ENCODE results near the gene TSPAN14. TPM values are rescaled to one million over a fixed set of nuclear protein-coding genes. Genes with fewer than 3 reads are reported as not detected.

The TSPAN14 gene, protein sequence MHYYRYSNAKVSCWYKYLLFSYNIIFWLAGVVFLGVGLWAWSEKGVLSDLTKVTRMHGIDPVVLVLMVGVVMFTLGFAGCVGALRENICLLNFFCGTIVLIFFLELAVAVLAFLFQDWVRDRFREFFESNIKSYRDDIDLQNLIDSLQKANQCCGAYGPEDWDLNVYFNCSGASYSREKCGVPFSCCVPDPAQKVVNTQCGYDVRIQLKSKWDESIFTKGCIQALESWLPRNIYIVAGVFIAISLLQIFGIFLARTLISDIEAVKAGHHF
- 75.4 and 81.9 TPM in 2 replicates for total RNA-seq

DNA sequence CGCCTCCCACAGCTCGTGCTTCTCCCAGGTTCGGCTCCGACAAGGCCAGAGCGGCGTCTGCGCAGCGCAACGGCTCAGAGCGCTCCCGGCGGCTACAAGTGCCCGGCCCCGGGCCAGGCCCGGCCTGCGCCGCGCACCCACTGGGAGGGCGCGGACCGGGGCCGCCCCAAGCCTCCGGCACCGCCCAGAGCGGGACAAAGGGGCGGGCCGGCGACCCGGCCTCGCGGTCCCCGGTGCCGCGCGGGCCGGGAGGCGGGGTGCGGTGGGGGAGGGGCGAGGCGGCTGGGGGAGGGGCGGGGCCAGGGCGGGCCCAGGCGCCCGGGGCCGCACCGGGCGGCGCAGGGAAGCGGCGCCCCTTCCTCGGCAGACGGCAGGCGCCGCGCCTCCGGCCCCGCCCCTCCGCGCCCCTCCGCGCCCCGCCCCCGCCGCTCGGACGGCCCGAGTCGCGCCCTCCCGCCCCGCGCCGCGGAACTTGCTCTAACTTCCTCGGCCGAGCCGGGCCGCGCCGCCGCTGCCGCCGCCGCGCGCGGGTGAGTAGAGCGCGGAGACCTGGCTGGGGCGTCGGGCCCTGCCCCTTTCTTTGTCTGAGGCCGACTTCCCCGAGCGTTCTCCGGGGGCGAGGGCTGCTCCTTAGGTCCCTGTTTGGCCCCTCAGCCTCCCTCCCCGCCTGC lies at the start of gene TSPAN14:
TSS of gene TSPAN14 (plus strand) at position 469 of the 671 bp plus-strand sequence. CDS start 34,924 bp downstream, outside the sequence.
- DNase-seq (ENCODE audit: low spot score) = peak; percentile 73
- Mint-ChIP-seq H3K36me3 (ENCODE audit: low read depth) (peaks cover 9% of the 10 kb centered on the region), H3K4me1 (ENCODE audit: low read depth) (peaks cover 49% of the 10 kb centered on the region), H3K27me3 (ENCODE audit: insufficient read depth) (no peaks in the 10 kb centered on the region), H3K4me3 (peak within 1 kb of the TSS; percentile 98), H3K27ac (peak within 1 kb of the TSS; percentile 88), H3K9me3 (no peaks in the 10 kb centered on the region)
- intact Hi-C loops (cut with micrococcal nuclease) = loop anchor here (1.0 to 10.0 kb wide), 6 partner anchors 31 to 379 kb away; partner anchors contain the start of genes ANXA11, PRXL2A and TMEM254

DNA sequence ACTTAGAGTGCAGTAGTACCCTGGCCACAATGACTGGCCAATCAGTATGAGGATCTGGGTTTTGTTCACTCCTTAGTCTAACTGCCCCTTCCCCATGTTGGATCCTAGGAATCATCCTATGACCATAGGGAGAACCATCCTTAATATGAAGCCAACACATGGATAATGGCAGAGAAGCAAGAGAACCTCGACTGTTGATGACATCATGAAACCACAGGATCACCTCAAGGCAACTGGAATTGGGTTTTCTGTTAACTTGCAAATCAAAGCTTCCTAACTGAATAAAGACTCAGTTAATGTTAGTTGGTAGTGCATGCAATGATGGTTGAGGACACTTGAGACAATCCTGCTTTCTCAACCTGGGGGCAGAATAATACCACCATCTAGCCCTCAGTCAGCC lies 49.1 kb upstream of the TSPAN14 start:
- peaks cover 21% of the 10 kb centered on the region for H3K27me3 Mint-ChIP-seq (ENCODE audit: insufficient read depth)
- intact Hi-C loops (cut with micrococcal nuclease) = loop anchor here (5.0 kb wide), 1 partner anchor 198 kb away; the partner anchor contains the start of gene ANXA11
- H3K27ac Mint-ChIP-seq = no peak overlapping the region
- H3K4me3 Mint-ChIP-seq = no peak overlapping the region
- H3K9me3 Mint-ChIP-seq = no peaks in the 10 kb centered on the region
- DNase-seq (ENCODE audit: low spot score) = no peak
- no peaks in the 10 kb centered on the region for H3K36me3 Mint-ChIP-seq (ENCODE audit: low read depth)
- H3K4me1 Mint-ChIP-seq (ENCODE audit: low read depth) = peaks cover 9% of the 10 kb centered on the region

DNA sequence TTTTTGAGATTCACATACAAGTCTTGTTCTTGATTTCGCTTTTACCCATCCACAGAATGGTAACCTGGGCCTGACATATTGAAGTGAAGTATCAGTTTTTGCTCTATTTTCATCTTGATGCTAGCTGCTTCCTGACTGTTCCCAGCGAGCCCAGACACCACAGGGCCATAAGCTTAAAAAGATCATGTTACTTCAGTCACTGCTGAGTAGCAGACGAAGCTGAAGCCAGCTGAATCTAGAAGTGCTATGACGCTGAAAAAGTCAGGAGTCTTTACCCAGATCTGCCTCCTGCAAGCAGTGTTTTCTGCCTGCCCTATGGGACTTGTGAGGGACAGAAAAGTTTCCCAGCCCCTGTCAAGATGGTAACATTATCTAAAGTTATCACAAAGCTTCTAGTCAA lies 48.5 kb upstream of the TSPAN14 start:
- DNase-seq (ENCODE audit: low spot score) = no peak
- H3K4me3 Mint-ChIP-seq = no peak overlapping the region
- H3K27ac Mint-ChIP-seq = no peak overlapping the region
- intact Hi-C loops (cut with micrococcal nuclease) = loop anchor here (2.0 to 5.0 kb wide), 2 partner anchors 23 to 198 kb away; partner anchors contain the start of gene ANXA11
- H3K27me3 Mint-ChIP-seq (ENCODE audit: insufficient read depth) = peaks cover 20% of the 10 kb centered on the region
- peaks cover under 1% of the 10 kb centered on the region for H3K36me3 Mint-ChIP-seq (ENCODE audit: low read depth)
- H3K4me1 Mint-ChIP-seq (ENCODE audit: low read depth) = peaks cover 11% of the 10 kb centered on the region
- H3K9me3 Mint-ChIP-seq = no peaks in the 10 kb centered on the region

DNA sequence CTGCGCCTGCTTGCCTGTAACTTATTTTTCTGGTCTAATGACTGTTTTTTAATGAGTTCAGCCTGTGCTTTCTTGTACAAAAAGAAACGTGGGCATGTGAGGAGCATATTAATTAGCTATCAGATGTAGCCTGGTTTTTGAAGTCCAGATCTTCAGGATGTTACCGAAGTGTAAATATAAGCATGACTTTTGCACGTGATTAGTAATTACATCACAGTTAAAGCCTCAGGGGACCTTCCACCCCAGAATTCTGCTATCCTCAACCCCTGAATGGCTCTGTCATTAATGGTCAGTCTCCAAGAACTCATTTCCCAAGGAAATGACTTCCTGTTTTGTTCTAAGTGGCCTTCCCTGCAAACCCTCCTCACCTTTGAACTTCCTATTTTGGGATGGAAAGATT lies 47.9 kb upstream of the TSPAN14 start:
- DNase-seq (ENCODE audit: low spot score) = no peak
- intact Hi-C loops (cut with micrococcal nuclease) = loop anchor here (2.0 to 5.0 kb wide), 2 partner anchors 23 to 199 kb away; partner anchors contain the start of gene ANXA11
- peaks cover 20% of the 10 kb centered on the region for H3K27me3 Mint-ChIP-seq (ENCODE audit: insufficient read depth)
- H3K9me3 Mint-ChIP-seq = no peaks in the 10 kb centered on the region
- no peak overlapping the region for H3K4me3 Mint-ChIP-seq
- no peak overlapping the region for H3K27ac Mint-ChIP-seq
- H3K4me1 Mint-ChIP-seq (ENCODE audit: low read depth) = peaks cover 15% of the 10 kb centered on the region
- peaks cover 3% of the 10 kb centered on the region for H3K36me3 Mint-ChIP-seq (ENCODE audit: low read depth)

DNA sequence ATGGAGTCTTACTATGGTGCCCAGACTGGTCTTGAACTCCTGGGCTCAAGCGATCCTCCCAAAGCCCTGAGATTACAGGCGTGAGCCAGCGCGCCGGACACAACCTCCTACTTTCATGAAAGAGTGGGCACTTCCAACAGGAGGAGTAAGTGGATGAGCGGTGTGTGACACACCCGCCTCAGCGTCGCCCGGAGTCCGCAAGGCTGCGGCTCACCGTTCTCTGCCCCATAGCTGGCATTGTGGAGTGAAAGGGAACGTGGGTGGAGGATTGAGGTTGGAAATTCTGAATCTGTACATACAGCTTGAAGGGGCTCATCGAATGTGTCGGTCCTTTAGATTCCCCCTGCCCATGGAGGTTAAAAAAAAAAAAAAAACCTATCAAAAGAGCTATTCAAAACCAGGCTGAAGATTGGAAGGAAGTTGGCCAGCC lies 46.3 kb upstream of the TSPAN14 start:
- H3K4me1 Mint-ChIP-seq (ENCODE audit: low read depth) = peaks cover 22% of the 10 kb centered on the region
- peak overlapping the region; percentile 93 for H3K27ac Mint-ChIP-seq
- peaks cover 20% of the 10 kb centered on the region for H3K27me3 Mint-ChIP-seq (ENCODE audit: insufficient read depth)
- no peaks in the 10 kb centered on the region for H3K9me3 Mint-ChIP-seq
- peaks cover 3% of the 10 kb centered on the region for H3K36me3 Mint-ChIP-seq (ENCODE audit: low read depth)
- DNase-seq (ENCODE audit: low spot score) = peak; percentile 16
- intact Hi-C loops (cut with micrococcal nuclease) = loop anchor here (1.0 to 5.0 kb wide), 4 partner anchors 25 to 201 kb away; partner anchors contain the start of gene ANXA11
- H3K4me3 Mint-ChIP-seq = peak overlapping the region; percentile 89

DNA sequence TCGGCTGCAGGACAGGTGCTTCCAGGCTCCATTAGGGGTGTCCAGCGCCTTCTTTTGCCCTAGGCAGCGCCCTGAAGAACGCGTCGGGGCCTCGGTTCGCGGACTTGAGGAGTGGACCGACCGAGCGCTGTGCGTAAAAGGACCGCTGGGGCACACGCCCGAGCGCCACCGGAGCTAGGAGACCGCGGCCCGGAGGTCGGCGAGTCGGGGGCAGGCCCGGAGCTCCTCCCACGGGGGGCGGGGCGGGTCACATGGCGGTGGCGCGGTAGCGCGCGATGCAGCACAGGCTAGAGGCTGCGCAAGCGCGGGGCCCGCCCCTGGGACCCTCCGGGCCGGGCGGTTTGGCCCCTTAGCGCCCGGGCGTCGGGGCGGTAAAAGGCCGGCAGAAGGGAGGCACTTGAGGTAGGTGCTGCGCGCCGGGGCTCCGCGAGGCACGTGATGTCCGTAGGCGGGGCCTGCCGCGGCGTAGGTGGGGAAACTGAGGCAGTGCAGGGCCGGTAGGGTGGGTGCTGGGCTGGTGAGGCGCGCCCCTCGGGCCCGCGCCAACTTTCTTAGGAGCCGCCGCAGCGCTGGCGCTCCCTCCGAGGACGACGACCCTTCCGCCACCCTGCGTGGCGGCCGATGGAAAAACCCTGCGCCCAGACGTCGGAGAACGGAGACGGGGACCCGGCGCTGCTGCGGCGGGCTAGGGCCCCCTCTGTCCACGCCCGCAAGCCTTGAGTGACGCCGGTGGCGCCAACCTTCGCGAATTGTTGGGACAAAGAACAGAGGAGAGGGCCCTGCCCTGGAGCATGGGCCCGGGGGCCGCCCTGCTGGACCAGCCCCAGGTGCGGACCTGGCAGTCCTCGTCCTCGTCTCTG lies 45.6 kb upstream of the TSPAN14 start, which contains the start of gene PRXL2A:
TSS of gene PRXL2A (plus strand) at position 310 of the 860 bp plus-strand sequence. CDS start 11,917 bp downstream, outside the sequence.
- H3K4me3 Mint-ChIP-seq = peak within 1 kb of the TSS; percentile 89
- peaks cover 20% of the 10 kb centered on the region for H3K27me3 Mint-ChIP-seq (ENCODE audit: insufficient read depth)
- peaks cover 28% of the 10 kb centered on the region for H3K4me1 Mint-ChIP-seq (ENCODE audit: low read depth)
- peak within 1 kb of the TSS; percentile 93 for H3K27ac Mint-ChIP-seq
- DNase-seq (ENCODE audit: low spot score) = peak; percentile 81
- no peaks in the 10 kb centered on the region for H3K9me3 Mint-ChIP-seq
- H3K36me3 Mint-ChIP-seq (ENCODE audit: low read depth) = peaks cover 3% of the 10 kb centered on the region
- intact Hi-C loops (cut with micrococcal nuclease) = loop anchor here (1.0 to 5.0 kb wide), 3 partner anchors 36 to 201 kb away; partner anchors contain the start of gene ANXA11

DNA sequence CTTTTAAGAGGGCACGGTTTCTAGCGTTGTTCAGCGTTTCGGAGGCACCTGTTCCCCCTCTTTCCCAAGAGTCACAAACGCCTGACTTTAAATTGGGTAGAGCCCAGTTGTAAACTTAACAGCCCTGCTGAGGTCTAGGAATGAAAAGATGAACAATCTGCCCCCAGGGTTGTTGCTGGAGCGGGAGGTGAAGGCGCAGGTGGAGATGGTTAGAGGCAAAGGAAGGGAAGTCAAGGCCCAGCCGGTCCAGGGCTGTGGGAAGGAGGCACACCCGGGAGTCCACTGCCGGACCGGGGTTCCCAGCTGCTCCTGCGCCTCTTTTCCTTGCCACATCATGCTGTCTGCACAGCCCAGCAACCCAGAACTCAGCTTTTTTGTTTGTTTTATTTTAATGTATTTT lies 45.0 kb upstream of the TSPAN14 start:
- Mint-ChIP-seq H3K4me3 (peak overlapping the region; percentile 70), H3K27ac (no peak overlapping the region), H3K36me3 (ENCODE audit: low read depth) (peaks cover 3% of the 10 kb centered on the region), H3K27me3 (ENCODE audit: insufficient read depth) (peaks cover 20% of the 10 kb centered on the region), H3K9me3 (no peaks in the 10 kb centered on the region), H3K4me1 (ENCODE audit: low read depth) (peaks cover 30% of the 10 kb centered on the region)
- intact Hi-C loops (cut with micrococcal nuclease) = loop anchor here (2.0 to 5.0 kb wide), 2 partner anchors 36 to 202 kb away; partner anchors contain the start of gene ANXA11
- no peak for DNase-seq (ENCODE audit: low spot score)

DNA sequence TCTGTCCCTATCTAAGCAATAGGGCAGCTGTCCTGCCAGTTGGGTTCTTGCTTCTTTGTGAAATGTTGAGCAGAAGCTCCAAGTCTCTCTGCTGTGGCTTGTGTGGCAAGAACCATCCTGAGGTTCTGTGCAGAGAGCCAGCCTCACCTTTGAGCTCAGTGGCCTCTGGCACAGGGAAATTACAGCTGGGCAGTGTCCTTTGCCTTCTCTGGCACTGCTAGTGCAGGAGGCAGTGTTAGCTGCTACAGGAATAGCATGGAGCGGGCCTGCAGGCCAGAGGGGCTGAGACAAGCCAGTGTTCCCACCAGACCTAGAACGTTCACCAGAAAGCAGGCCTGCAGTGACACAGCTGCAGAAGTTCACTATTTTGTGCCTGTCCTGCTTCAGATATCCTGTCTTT lies 44.0 kb upstream of the TSPAN14 start:
- no peak overlapping the region for H3K27ac Mint-ChIP-seq
- H3K4me3 Mint-ChIP-seq = peak overlapping the region; percentile 70
- H3K9me3 Mint-ChIP-seq = no peaks in the 10 kb centered on the region
- H3K36me3 Mint-ChIP-seq (ENCODE audit: low read depth) = peaks cover 3% of the 10 kb centered on the region
- intact Hi-C loops (cut with micrococcal nuclease) = no loop called here
- H3K27me3 Mint-ChIP-seq (ENCODE audit: insufficient read depth) = peaks cover 18% of the 10 kb centered on the region
- DNase-seq (ENCODE audit: low spot score) = no peak
- H3K4me1 Mint-ChIP-seq (ENCODE audit: low read depth) = peaks cover 30% of the 10 kb centered on the region

DNA sequence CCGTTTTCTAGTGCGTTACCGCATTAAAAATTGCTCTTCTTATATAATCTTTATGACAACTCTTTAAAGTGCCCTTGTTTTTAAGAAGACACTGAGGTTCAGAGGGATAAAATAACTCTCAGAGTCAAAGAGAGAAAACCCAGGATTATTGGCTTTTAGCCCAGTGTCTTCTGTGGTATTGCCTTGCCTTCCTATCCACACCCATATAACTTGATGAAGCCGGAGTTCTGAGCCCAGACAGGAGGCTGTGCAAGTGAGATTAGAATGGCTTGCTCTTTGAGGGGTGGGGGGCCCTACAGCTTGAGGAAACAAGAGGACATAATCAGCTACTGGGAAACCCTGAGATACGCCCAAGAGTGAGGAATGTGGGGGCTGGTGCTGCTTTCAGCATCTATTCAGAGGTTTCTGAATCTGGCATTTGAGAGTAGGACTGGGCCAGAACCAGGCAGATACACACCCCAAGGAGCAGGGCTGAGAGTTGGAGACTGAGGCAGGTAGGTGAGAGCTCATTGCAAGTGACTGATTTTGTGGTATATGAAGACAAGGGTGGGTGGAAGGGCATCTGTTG lies 43.4 kb upstream of the TSPAN14 start:
- no peak overlapping the region for H3K27ac Mint-ChIP-seq
- intact Hi-C loops (cut with micrococcal nuclease) = no loop called here
- H3K36me3 Mint-ChIP-seq (ENCODE audit: low read depth) = peaks cover 3% of the 10 kb centered on the region
- H3K27me3 Mint-ChIP-seq (ENCODE audit: insufficient read depth) = peaks cover 13% of the 10 kb centered on the region
- DNase-seq (ENCODE audit: low spot score) = no peak
- H3K4me3 Mint-ChIP-seq = no peak overlapping the region
- peaks cover 30% of the 10 kb centered on the region for H3K4me1 Mint-ChIP-seq (ENCODE audit: low read depth)
- H3K9me3 Mint-ChIP-seq = no peaks in the 10 kb centered on the region

DNA sequence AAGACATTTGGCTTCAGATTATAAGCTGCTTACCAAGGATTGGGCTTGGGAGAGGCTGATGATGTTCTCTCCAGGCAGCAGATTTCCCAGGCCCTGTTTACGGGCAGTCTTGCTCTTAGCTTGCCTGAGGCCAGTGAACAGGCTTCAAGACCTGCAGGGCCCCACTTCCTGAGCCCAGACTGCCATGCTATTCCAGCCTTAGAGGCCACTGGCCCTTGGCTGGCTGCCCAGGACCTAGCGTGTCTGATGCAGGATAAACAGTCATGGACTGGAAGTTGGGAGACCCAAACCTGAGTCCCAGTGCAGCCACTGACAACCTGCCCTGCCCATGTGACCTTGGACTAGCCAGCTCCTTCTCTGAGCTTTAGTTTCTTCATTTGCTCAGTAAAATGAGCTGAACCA lies 42.8 kb upstream of the TSPAN14 start:
- DNase-seq (ENCODE audit: low spot score) = no peak
- peaks cover 3% of the 10 kb centered on the region for H3K36me3 Mint-ChIP-seq (ENCODE audit: low read depth)
- no peak overlapping the region for H3K27ac Mint-ChIP-seq
- peaks cover 9% of the 10 kb centered on the region for H3K27me3 Mint-ChIP-seq (ENCODE audit: insufficient read depth)
- intact Hi-C loops (cut with micrococcal nuclease) = no loop called here
- no peaks in the 10 kb centered on the region for H3K9me3 Mint-ChIP-seq
- H3K4me3 Mint-ChIP-seq = no peak overlapping the region
- H3K4me1 Mint-ChIP-seq (ENCODE audit: low read depth) = peaks cover 30% of the 10 kb centered on the region

DNA sequence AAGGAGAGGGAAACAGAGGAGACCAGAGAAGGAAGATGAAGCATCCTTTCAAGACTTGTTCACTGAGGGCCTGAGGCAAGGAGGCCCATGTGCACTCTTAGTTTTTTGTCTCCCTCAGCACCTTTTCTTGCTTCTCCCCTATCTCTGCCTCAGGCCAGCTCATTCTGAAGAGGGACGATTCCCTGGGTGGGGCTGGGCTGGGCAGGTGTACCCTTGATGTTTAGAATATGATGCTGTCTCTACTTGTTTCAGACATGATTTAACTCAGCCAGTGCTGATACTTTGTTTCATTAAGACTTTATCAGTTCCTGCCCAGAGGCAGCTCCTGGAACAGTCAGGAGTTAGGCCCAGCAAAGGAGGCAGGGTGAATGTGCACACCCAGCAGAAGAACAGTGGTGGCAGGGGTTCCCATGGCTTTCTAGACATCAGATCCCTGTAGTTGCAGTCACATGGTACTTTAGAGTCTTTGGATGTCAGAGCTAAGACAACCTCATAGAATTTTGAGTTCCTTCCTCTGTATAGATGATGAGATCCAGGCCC lies 42.4 kb upstream of the TSPAN14 start:
- no peak for DNase-seq (ENCODE audit: low spot score)
- Mint-ChIP-seq H3K4me3 (no peak overlapping the region), H3K36me3 (ENCODE audit: low read depth) (peaks cover 3% of the 10 kb centered on the region), H3K27ac (no peak overlapping the region), H3K4me1 (ENCODE audit: low read depth) (peaks cover 30% of the 10 kb centered on the region), H3K27me3 (ENCODE audit: insufficient read depth) (peaks cover 7% of the 10 kb centered on the region), H3K9me3 (no peaks in the 10 kb centered on the region)
- intact Hi-C loops (cut with micrococcal nuclease) = no loop called here

DNA sequence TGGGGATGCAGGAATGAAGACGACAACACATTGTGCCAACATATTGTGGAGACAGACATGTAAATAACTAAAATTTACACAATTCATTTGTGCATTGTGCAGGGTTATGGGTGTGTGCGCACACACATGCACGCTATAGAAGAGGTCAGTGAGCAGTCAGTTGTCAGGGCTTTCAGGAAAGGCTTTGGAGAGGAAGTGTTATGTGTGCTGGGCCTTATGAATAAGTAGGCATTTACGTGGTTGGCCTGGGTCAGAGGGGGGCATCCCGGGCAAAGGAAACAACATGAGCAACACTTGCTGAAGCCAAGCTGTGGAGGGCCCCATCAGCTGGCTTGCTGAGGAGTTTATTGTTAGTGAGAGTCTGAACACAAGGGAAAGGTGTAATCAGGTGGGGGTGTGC lies 41.6 kb upstream of the TSPAN14 start:
- Mint-ChIP-seq H3K36me3 (ENCODE audit: low read depth) (peaks cover 3% of the 10 kb centered on the region), H3K27me3 (ENCODE audit: insufficient read depth) (peaks cover 5% of the 10 kb centered on the region), H3K9me3 (no peaks in the 10 kb centered on the region), H3K27ac (peak overlapping the region; percentile 0), H3K4me1 (ENCODE audit: low read depth) (peaks cover 28% of the 10 kb centered on the region), H3K4me3 (no peak overlapping the region)
- DNase-seq (ENCODE audit: low spot score) = no peak
- intact Hi-C loops (cut with micrococcal nuclease) = no loop called here
